Activated CD4-positive, alpha-beta T cell treated with anti-CD3 and anti-CD28 coated beads, Interleukin-2, Interleukin-6, amounts not matched to agents 100 ng/mL and 50 ng/mL, durations not matched to agents 16 hours and 8 hours (primary cell): ENCODE measurements around the gene KRTAP12-2.

Experiments used
- DNase-seq: peaks from one replicate; pipeline ENCODE4 v3.0.0-alpha.2; 2020

The KRTAP12-2 gene

GRCh38 chr21:44625756-44626155 is 41.0 kb downstream of the KRTAP12-2 start:
- DNase-seq: no peak

- no peak for DNase-seq
Measured at GRCh38 chr21:44623575-44623974, 43.2 kb downstream of the KRTAP12-2 start.

- no peak for DNase-seq
Measured at GRCh38 chr21:44619886-44620285, 46.8 kb downstream of the KRTAP12-2 start.

- peak; percentile 50 for DNase-seq
Measured at GRCh38 chr21:44618909-44619308, 47.8 kb downstream of the KRTAP12-2 start.

GRCh38 chr21:44618504-44618903 is 48.2 kb downstream of the KRTAP12-2 start:
- DNase-seq: peak; percentile 4

GRCh38 chr21:44617071-44617501 is 49.6 kb downstream of the KRTAP12-2 start:
- DNase-seq: no peak

GRCh38 chr21:44616591-44616926 is 50.2 kb downstream of the KRTAP12-2 start:
- no peak for DNase-seq
